LNCAP (cell line): ENCODE measurements around the gene PEAK3.

Source experiments
- CTCF ChIP-seq: fragments of 450-650 bp; IDR thresholded peaks from 2 replicates; pipeline ENCODE4 v1.5.1; 2017; ENCODE audit warnings: mild to moderate bottlenecking

The PEAK3 gene

GRCh38 chr19:2240881-2241760 lies 40.9 kb downstream of the PEAK3 start:
- no peak for TF ChIP-seq CTCF

GRCh38 chr19:2239771-2240770 lies 41.9 kb downstream of the PEAK3 start:
- no peak for TF ChIP-seq CTCF

- no peak for TF ChIP-seq CTCF
Observed at GRCh38 chr19:2239173-2239572, 42.8 kb downstream of the PEAK3 start.

- TF ChIP-seq CTCF = no peak
Observed at GRCh38 chr19:2237869-2238153, 44.2 kb downstream of the PEAK3 start.

GRCh38 chr19:2237051-2237868 lies 44.7 kb downstream of the PEAK3 start:
- TF ChIP-seq CTCF = no peak

- TF ChIP-seq CTCF = peak; percentile 99
Observed at GRCh38 chr19:2236314-2237050, 45.5 kb downstream of the PEAK3 start, which contains the start of the genes PLEKHJ1 and SF3A2. TSS of gene PLEKHJ1 (minus strand) at chr19:2236329. CDS start at chr19:2236248, 81 bp downstream. TSS of gene SF3A2 (plus strand) at chr19:2236824. CDS start at chr19:2243419, 6,595 bp downstream.
